Measurements from ENCODE around the gene PAN3.

GRCh38 chr13:28128030-28128429 is 10.3 kb upstream of the PAN3 start:
- TF ChIP-seq GATA3 (IDR thresholded peaks at IDR 0.05; ENCODE audit: low read depth, low read length): no peak
- TF ChIP-seq GATA2 (IDR thresholded peaks at IDR 0.05; ENCODE audit: low read depth, low read length): no peak

All from SH-SY5Y (cell line).